ENCODE data around the gene TMEM63B.

- TF ChIP-seq FOXM1 (IDR thresholded peaks at IDR 0.05; ENCODE audit: borderline replicate concordance): no peak
- no peak for TF ChIP-seq BHLHE40 (IDR thresholded peaks at IDR 0.05; ENCODE audit: borderline replicate concordance)
- no peak for TF ChIP-seq SP1 (IDR thresholded peaks at IDR 0.05)
- TF ChIP-seq ELF4 (IDR thresholded peaks at IDR 0.05): no peak
- no peak for TF ChIP-seq ZNF384 (IDR thresholded peaks at IDR 0.05)
- TF ChIP-seq PKNOX1 (IDR thresholded peaks at IDR 0.05): no peak
- no peak for TF ChIP-seq CTBP1 (IDR thresholded peaks at IDR 0.05; ENCODE audit: borderline replicate concordance)
- TF ChIP-seq ARNT (IDR thresholded peaks at IDR 0.05): no peak
- TF ChIP-seq FOXA1 (IDR thresholded peaks at IDR 0.05): no peak
- TF ChIP-seq FOXK2 (IDR thresholded peaks at IDR 0.05): no peak
- no peak for TF ChIP-seq LEF1 (IDR thresholded peaks at IDR 0.05; ENCODE audit: borderline replicate concordance)
- TF ChIP-seq HDGF (IDR thresholded peaks at IDR 0.05; ENCODE audit: borderline replicate concordance): no peak
- TF ChIP-seq TARDBP (IDR thresholded peaks at IDR 0.05): no peak
- no peak for TF ChIP-seq SUZ12 (IDR thresholded peaks at IDR 0.05)
Measured at GRCh38 chr6:44111434-44112417, 15.6 kb upstream of the TMEM63B start.
